Uterus (tissue), 2 donors: ENCODE data around the gene NMNAT2.

Experiments used
- POLR2A ChIP-seq, 2 donors: fragments of 450-650 bp; IDR thresholded peaks; one replicate each; pipeline ENCODE4 v1.6.1; 2016; ENCODE audit warnings: antibody characterized with exemption in 2 of 2, mild to moderate bottlenecking in 1 of 2, moderate library complexity in 1 of 2
- TF ChIP-seq, protein P1 (sequence below), 4 experiments: fragments of 200-600 bp in 2 of 4; fragments of 450-650 bp in 2 of 4; sonication (generic) in 2 of 4; IDR thresholded peaks; one replicate each; pipeline ENCODE4 v1.5.1; 2016 to 2019; ENCODE audit warnings: antibody characterized with exemption in 4 of 4, mild to moderate bottlenecking in 2 of 4, moderate library complexity in 1 of 4

DNA sequence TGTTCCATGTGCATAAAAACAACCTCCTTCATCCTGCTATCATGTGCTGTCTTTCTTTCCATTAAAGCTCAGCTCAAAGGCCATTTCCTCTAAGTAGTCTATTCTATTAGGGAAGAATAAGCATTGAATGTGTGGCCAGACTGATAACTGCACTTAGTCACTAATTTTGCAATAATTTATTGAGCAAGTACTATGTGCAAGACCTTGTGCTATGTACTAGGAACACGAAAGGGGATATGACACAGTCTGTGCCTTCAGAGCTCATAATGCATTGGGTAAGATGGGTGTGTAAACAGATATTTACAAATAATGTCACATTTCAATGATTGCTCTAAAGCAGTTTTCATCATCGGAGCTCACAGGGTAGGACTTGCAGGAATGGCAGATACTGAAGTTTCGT is 54.2 kb downstream of the NMNAT2 start:
- TF ChIP-seq, protein P1, sequence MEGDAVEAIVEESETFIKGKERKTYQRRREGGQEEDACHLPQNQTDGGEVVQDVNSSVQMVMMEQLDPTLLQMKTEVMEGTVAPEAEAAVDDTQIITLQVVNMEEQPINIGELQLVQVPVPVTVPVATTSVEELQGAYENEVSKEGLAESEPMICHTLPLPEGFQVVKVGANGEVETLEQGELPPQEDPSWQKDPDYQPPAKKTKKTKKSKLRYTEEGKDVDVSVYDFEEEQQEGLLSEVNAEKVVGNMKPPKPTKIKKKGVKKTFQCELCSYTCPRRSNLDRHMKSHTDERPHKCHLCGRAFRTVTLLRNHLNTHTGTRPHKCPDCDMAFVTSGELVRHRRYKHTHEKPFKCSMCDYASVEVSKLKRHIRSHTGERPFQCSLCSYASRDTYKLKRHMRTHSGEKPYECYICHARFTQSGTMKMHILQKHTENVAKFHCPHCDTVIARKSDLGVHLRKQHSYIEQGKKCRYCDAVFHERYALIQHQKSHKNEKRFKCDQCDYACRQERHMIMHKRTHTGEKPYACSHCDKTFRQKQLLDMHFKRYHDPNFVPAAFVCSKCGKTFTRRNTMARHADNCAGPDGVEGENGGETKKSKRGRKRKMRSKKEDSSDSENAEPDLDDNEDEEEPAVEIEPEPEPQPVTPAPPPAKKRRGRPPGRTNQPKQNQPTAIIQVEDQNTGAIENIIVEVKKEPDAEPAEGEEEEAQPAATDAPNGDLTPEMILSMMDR (IDR thresholded peaks at IDR 0.05): no peak
- no peak for TF ChIP-seq POLR2A (IDR thresholded peaks at IDR 0.05)
